GM23248 (cell line): Measurements from ENCODE around the gene PTEN.

Experiments used
- EZH2 ChIP-seq: fragments of 200-600 bp; sonication (generic); IDR thresholded peaks from 2 replicates; pipeline ENCODE4 v1.6.1; 2018; ENCODE audit warnings: antibody characterized with exemption, mild to moderate bottlenecking; ENCODE audit not compliant: insufficient read depth, poor library complexity, severe bottlenecking
- EZH2phosphoT487 ChIP-seq: fragments of 200-600 bp; sonication (generic); IDR thresholded peaks from 2 replicates; pipeline ENCODE4 v1.6.1; 2018; ENCODE audit warnings: antibody characterized with exemption, moderate library complexity, mild to moderate bottlenecking, low read depth; ENCODE audit not compliant: insufficient read depth

GRCh38 chr10:87956055-87956454 lies 92.6 kb downstream of the PTEN start:
- TF ChIP-seq EZH2phosphoT487 = no peak
- TF ChIP-seq EZH2 = no peak
